HT-29 (cell line): ENCODE results near the gene TMC5. TPM values are rescaled to one million over a fixed set of nuclear protein-coding genes. Genes with fewer than 3 reads are reported as not detected.

Experiments used
- DNase-seq: peaks from one replicate; pipeline ENCODE4 v3.0.0-alpha.2; 2015; ENCODE audit warnings: low spot score
- total RNA-seq: library from RNA; depleted of rRNA; stranded (reverse); fragments of >200 nt; shearing (Covaris generic); gene quantifications from 2 replicates; pipeline ENCODE4 v1.2.3, GENCODE V29; 2014

Gene TMC5
- total RNA-seq, 1 experiment from 2014 or later: 24.9 TPM

GRCh38 chr16:19505600-19506303 is 88.1 kb downstream of the TMC5 start:
- no peak for DNase-seq

- DNase-seq: no peak
Measured at GRCh38 chr16:19506965-19507364, 89.3 kb downstream of the TMC5 start.

GRCh38 chr16:19507867-19508266 is 90.2 kb downstream of the TMC5 start:
- DNase-seq: no peak

- no peak for DNase-seq
Measured at GRCh38 chr16:19512297-19512696, 94.6 kb downstream of the TMC5 start.

GRCh38 chr16:19513377-19514053 is 95.8 kb downstream of the TMC5 start:
- no peak for DNase-seq

- DNase-seq: no peak
Measured at GRCh38 chr16:19515757-19516156, 98.1 kb downstream of the TMC5 start.

- peak; percentile 27 for DNase-seq
Measured at GRCh38 chr16:19517424-19518089, 99.9 kb downstream of the TMC5 start.

GRCh38 chr16:19518388-19518787 is 100.7 kb downstream of the TMC5 start:
- no peak for DNase-seq

GRCh38 chr16:19520861-19521331 is 103.2 kb downstream of the TMC5 start:
- peak; percentile 66 for DNase-seq

- peak; percentile 90 for DNase-seq
Measured at GRCh38 chr16:19521471-19522396, 104.1 kb downstream of the TMC5 start, which contains the start of gene GDE1. Gene GDE1 (minus strand): TSS chr16:19522098. CDS start chr16:19521964, 134 bp downstream.

GRCh38 chr16:19522397-19522732 is 104.7 kb downstream of the TMC5 start:
- DNase-seq: no peak

- no peak for DNase-seq
Measured at GRCh38 chr16:19522760-19523159, 105.1 kb downstream of the TMC5 start.

- no peak for DNase-seq
Measured at GRCh38 chr16:19523184-19523558, 105.5 kb downstream of the TMC5 start.

- DNase-seq: peak; percentile 95
Measured at GRCh38 chr16:19523559-19524355, 106.1 kb downstream of the TMC5 start, which contains the start of gene CCP110. Gene CCP110 (plus strand): TSS chr16:19523942. CDS start chr16:19527882, 3,940 bp downstream.

GRCh38 chr16:19524356-19524615 is 106.6 kb downstream of the TMC5 start:
- peak; percentile 13 for DNase-seq

- no peak for DNase-seq
Measured at GRCh38 chr16:19524616-19525384, 107.1 kb downstream of the TMC5 start.

GRCh38 chr16:19525385-19525723 is 107.7 kb downstream of the TMC5 start:
- no peak for DNase-seq

- no peak for DNase-seq
Measured at GRCh38 chr16:19527161-19527560, 109.5 kb downstream of the TMC5 start.

GRCh38 chr16:19528666-19529065 is 111.0 kb downstream of the TMC5 start:
- no peak for DNase-seq

GRCh38 chr16:19532601-19533000 is 114.9 kb downstream of the TMC5 start:
- no peak for DNase-seq
